Medulla oblongata (tissue), 1 donor: ENCODE measurements around the gene ADAMTS15.
"Not testable (repeated sequence)": the region's sequence is repeated elsewhere in the genome, so short reads cannot be mapped to it uniquely, and the experiment has no call there.

Experiments used
- DNase-seq: peaks from one replicate; pipeline ENCODE4 v3.0.0-alpha.2; 2015; ENCODE audit errors: extremely low spot score

ADAMTS15 gene

DNA sequence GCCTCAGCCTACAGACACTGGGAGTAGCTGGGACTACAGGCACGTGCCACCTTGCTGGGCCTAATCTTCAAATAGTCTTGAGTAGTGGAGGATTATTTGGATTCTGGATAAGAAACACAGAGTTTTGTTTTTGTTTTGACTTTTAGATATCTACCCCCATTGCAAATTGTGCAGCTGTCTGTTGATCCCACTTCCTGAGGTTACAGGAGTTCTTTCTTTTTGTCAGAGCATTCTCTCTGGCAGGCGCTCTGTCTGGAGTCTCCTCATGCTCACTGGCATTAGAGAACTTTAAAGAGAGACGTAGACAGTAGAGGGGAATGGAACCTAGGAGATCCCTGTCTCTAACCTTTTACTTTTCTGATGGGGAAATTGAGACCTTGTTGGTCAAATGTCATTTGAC, 12.3 kb upstream of the ADAMTS15 start:
- DNase-seq, result no peak

DNA sequence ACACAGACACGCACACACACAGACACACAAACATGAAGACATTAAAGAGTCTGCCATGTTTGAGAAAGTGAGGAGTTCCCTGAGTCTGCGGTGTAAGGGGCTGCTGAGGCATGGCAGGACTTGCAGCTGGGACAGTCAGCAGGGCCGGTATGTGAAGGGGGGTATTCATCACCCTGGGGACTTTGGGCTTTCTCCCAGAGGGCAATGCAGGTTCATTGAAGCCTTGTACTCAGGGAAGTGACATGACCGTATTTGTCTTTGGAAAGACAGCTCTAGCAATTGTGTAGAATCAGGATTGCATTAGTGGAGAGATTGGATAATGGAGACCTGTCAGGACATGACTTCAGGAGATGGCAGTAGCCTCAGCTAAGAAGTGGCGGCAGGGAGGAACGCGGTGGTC, 10.6 kb upstream of the ADAMTS15 start:
- no peak for DNase-seq

DNA sequence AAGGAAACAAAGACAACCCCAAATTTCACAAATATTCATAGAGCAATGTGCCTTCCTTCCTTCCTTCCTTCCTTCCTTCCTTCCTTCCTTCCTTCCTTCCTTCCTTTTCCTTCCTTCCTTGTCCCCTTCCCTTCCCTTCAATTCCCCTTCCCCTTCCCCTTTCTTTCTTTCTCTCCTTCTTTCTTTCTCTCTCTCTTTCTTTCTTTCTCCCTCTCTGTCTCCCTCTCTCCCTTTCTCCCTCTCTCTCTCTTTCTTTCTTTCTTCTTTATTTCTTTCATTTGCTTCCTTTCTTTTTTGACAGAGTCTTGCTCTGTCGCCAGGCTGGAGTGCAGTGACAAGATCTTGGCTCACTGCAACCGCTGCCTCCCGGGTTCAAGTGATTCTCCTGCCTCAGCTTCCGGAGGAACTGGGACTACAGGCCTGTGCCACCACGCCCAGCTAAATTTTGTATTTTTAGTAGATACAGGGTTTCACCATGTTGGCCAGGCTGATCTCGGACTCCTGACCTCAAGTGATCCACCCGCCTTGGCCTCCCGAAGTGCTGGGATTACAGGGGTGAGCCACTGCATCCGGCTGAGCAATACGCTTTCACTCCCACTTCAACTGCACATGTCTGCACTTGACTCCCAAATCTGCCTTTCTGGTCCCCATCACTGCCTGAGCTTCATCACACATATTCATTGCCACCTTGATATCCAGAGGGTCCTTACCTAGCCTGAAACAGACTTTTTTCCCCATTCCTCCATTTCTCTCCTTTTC, 9.9 kb upstream of the ADAMTS15 start:
- DNase-seq, result not testable (repeated sequence)

DNA sequence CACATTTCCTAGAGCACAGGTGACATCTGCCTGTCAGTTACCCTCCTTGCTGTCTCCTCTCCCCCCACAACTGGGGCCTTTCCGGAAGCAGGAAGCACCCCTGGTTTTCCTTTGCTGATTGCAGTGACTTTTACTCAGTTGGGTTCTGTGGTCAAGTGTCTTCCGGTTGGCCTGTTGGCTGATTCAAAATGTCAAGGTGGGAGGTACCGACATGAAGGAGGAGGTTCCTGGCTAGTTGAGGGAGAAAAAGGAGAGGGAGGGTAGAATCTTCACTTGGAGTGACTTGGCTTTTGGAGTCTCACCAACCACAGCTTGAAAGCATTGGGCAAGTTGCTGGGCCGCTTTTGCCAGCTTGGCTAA, 9.3 kb upstream of the ADAMTS15 start:
- DNase-seq, result no peak

DNA sequence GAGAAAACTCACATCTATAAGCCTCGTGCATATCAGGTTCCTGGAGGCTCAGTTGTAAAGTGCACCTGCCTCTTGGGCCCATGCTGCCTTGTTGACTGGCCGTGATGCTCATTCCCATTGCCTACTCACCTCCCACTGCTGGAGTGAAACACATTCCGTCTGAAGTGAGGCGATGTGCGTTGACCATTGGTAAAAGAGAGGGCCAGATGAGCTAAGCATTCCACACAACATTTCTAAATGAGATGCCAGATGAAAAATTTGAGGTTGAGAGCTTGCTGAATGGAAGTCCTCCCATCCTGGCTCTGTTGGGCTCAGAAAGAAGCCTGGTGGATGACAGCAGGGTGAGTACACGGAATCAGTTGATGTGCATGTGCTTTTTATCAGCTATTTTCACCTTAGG, 8.6 kb upstream of the ADAMTS15 start:
- no peak for DNase-seq

DNA sequence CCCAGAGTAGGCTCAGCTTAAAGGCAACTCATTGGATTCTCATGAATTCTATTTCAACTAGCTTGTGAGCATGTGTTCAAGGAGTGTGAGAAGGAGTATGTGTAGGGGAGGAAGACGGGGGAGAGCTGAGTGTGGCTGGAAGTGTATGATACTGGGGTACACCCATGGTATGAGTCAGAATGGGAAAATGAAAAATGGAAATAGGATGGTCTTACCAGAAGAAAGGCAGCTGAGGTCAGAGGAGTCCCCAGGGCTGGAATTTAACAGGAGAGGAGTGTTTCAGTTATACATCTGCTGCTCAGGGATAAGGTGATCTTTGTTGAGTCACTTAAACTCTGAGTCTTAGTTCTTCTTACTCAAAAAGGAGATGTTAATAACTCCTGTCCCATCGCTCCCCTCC, 6.7 kb upstream of the ADAMTS15 start:
- DNase-seq, result no peak

DNA sequence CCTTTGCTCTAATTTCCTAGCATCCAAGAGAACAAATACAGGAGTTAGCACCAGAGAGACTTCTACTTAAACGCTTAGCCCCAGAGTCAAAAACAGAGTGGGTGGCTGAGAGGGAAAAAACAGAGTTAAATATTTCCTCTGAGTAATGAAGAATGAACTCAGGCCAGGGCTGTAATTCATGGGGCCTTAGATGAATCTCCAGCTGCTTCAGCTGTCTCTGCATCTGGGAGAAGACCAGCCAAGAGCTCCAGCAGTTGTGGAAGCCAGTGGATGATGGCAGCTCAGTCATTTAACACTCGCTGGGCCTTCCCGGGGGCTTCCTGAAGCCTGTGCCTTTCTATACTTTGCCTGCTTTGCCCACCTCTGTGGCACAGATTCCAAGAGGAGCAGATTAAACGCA, 5.7 kb upstream of the ADAMTS15 start:
- no peak for DNase-seq

DNA sequence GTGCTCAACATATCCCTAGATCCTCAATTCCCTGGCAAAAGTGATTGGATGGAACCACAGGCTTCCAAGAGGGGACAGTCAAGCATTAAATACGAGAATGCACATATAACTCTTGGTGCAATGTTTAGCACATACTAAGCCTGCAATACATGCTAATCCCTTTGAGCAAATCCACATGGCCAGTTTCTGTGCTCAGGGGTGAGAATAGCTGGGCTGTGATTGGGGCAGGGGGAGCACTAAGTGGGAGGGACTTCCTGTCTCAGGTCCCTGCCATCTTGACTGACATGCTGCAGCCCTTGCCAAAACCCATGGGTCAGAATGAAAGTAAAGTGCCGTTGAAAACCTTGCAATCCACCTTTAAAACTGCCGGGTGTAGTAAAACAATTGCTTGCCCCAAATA, 2.7 kb upstream of the ADAMTS15 start:
- DNase-seq, result no peak

DNA sequence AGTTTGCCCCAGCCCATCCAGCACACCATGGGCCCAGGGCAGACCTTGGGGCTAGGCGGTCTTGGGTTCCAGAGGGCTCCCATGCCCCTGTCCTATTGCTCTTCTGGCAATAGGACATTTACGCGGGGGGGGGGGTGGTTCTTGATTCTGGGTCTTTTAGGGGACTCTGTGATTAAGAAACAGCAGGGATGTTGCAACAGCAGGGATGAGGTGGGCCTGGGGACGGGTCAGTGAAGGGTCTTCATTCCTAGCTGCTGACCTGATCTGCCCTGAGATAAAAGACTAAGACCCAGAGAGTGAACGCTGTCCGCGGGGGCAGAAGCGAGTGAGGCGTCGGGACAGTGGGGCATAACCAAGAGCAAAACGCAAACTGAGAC, 418 bp upstream of the ADAMTS15 start:
- no peak for DNase-seq

DNA sequence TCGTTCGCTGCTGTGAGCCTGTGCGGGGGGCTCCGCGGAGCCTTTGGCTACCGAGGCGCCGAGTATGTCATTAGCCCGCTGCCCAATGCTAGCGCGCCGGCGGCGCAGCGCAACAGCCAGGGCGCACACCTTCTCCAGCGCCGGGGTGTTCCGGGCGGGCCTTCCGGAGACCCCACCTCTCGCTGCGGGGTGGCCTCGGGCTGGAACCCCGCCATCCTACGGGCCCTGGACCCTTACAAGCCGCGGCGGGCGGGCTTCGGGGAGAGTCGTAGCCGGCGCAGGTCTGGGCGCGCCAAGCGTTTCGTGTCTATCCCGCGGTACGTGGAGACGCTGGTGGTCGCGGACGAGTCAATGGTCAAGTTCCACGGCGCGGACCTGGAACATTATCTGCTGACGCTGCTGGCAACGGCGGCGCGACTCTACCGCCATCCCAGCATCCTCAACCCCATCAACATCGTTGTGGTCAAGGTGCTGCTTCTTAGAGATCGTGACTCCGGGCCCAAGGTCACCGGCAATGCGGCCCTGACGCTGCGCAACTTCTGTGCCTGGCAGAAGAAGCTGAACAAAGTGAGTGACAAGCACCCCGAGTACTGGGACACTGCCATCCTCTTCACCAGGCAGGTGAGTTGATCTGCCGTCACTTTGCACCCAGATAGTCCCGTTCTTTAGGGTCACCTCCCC, 1.0 kb downstream of the ADAMTS15 start:
- no peak for DNase-seq

DNA sequence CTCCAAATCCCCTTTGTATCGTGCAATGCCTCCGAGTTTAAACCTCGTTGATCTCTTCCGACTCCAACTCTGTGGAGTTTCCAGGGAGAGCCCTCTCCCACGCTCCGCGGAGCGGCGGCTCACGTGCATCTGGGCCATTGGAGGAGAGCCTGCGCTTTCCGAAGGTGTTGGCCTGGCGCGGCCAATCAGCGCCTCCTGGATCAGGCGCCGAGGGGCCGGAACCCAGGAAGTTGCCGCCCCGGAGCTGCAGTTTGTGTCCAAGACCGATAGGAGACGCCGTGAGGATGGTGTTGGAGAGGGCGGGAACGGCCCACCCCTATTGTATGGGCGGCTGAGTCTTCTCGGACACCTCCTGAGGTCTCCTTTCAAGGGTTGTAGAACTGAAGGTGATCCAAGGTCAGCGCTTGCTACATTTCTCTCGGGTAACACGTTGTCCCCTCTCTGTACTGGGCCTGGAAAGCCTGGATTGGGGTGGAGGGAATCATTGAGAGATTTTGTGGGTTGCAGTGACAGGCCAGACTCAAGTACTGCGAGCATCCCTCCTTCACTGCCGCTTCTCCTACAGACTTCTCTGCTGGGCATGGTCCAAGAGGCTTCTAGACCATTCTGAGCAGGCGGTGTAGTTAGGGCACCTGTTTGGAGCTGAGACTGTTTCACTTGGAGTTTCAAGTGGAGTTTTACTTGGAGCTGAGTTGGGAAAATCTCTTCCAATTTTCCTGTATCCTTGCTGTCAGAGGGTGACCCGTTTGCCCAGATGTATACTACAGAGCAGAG, 1.7 kb downstream of the ADAMTS15 start:
- peak; percentile 32 for DNase-seq

DNA sequence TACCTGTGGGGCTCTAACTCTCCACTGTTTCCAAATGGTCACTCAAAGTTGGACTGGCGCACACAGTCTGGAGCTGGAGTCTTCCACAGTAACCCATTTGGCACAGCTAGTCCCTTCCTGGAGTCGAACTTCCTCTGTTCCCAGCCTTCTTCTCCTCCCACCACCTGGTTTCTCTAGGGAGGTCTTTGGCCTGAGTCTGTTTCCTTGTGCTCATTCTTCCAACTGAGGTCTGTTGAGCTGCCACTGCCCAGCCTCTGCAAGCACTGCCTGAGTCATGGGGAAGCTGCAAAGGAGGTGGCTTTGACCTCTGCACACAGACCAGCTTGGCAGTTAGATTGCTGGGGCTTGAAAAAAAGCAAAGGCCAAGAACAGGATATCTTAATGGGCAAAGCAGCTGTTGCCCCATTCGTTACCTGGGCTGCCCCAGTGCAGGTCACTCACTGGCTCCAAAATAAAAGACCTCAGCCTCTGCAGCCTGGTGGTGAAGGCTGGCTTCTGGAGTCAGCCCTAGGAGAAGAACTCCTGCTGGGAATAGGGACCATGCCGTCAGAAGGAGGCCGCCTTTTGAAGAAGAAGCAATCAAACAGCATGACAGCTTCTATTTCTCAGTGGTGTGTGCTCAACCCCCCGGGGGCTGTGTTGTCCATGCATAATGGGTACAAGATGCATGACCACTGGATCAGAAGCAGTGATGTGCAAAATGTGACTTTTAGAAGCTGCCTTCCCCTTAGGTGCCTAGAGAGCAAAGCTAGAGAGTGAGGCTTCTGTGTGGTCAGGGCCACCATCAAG, 3.0 kb downstream of the ADAMTS15 start:
- DNase-seq, result no peak

DNA sequence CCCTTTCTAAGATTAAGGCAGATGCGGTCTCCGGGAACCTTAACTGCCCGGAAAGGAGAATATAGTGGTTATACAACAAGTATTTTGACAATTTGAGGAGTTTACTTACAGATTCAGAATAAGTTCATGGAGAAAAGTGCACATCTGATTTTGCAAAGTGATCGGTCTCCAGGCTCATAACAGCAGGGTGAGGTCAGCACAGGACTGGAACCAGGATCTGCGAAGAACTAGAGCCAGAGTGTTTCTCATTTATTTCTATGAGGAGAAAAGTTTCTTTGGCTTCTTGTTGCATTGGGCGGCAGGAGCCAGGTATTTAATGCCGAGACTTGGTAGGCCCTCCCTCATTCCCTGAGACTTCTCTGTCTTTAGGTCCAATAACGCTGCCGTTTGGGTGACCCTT, 3.7 kb downstream of the ADAMTS15 start:
- DNase-seq, result no peak

DNA sequence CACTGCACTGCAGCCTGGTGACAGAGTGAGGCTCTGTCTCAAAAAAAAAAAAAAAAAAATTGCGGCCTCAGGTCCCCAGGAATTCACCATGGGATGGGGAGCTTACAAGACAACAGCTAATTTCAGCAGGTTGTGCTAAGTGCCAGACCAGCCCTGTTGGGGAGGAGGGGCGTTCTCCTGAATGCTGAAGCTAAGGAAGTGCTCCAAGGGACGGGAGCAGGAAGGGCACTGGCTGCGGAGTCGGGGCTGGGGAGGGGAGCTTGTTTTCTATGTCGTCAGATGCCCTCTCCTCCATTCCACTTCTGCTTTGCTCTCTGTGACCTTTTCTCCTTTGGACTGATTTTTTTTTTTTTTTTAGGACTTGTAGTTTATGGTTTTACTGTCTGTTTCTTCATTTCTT, 4.5 kb downstream of the ADAMTS15 start:
- no peak for DNase-seq

DNA sequence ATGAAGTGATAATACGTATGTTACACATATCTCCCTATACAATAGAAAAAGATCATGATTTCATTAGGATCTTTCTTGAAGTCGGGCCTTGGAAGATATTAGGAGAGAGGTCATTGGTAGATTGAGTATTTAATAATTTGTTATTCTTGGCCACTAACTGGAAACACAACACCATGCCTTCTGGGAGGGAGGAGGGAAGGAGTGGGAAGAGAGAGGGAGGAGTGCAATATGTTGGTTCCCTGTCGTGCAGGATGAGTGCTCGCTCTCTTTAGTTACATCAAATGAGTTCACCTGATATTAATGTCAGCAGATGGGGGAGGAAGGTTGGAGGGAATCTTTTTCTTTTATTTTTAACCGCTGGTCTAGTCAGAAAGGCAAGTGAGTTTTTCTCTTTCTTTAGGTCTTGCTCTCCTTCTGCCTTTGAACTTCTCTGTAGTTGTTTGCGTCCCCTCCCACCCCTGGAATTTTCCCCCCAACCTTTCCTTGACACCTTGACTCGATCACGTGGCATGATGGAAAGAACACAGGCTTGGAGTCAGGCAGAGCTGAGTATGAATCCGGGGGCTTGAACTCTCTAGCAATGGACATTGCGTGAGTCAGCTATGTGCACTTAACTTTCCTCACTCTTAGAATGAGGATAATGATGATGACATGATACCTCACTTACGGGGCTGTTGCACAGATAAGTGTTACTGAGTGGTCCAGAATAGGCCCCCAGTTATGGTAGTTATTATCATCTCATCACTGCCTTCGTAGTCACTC, 6.2 kb downstream of the ADAMTS15 start:
- DNase-seq, result no peak

DNA sequence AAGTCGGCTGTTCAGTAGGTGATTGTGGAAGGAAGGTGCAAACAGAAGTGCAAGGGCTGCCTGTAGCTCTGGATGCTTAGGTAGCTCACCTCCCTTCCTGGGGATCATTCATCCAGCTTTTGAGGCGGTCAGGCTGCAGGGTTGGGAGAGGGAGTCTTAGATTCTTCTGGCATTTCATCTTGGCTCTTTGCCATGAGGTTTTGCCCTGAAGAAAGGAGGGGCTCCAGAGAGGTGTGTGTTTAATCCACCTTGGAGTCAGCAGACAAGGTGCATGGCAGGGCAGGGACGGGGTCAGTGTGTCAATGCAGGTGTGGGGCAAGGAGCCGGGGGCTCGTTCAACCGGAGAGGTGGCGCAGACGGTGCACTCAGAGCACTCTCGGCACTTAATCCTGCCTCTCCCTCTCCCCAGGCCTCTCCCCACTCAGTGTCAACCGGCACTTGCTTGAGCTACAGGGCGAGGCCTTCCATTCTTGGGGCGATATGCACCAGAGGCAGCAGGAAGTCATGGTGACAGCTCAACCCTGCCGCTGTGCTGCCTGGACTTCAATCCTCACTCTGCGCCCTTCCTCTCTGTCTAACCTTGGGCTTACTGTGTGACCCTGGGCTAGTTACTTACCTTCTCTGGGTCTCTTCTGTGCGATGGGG, 7.2 kb downstream of the ADAMTS15 start:
- DNase-seq, result no peak

DNA sequence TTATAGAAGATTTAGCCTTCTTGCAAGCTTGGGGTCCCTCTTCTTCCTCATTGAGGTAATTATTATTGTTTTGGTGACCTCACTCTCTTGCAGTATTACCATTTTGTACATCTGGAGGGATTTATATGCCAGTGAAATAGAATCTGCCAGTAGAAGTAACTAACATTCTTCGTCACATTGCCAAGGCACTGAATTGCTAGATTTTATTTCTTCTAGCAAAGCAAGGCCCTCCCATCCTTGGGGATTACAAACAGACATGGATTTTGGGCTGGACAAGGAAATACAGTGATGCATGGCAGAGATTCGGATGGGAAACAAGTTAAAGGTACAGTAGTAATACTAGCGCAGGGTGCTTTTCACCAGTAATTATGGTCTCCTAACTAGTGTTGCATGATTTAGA, 7.8 kb downstream of the ADAMTS15 start:
- DNase-seq, result no peak

DNA sequence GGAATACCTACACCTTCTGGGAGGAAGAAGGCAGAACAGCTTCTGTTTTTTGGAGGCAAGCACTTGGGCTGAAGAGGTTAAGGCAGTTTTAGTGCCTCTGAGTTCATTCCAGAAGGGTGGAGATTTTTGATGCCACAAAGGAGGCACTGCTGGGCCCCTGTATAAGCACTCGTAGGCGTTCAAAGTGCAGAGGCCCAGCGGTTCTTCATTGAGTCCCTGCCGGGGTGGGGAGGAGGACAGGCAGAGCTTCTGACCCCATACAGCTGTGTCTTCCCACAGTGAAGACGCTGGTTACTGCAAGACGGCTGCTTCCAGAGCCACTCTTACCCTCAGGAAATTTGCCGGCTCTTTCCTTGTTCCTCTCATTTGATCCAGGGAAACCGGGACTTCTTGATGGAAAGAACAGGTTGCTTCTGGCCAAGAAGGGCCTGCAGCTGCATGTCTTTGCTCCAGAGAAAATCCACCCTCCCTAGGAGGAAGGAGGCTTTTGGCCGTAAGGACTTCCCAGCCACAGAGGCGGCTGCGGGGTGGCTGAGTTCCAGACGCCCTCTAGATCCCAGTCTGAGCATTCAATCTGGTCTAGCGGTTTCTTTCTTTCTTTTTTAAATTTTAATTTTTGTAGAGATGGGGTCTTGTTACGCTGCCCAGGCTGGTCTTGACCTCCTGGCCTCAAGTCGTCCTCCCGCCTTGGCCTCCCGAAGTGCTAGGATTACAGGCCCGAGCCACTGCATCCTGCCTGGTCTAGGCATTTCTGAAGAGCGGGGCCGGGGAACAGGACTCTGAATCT, 9.4 kb downstream of the ADAMTS15 start:
- DNase-seq, result no peak

DNA sequence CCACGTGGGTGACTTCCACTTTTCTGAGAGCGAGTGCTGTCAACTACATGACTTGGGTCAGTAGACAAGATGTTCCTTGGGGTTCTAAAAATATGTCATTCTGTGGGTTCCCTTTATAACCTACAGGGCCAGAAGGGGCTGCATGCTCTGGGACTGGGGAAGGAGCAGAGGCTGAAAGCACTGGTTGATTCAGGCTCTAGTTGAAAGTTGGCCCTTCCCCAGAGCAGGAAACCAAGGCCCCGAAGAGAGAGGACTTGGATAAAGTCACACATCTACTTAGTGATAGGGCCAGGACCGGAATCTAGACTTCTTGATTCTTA, 9.9 kb downstream of the ADAMTS15 start:
- DNase-seq, result peak; percentile 41

DNA sequence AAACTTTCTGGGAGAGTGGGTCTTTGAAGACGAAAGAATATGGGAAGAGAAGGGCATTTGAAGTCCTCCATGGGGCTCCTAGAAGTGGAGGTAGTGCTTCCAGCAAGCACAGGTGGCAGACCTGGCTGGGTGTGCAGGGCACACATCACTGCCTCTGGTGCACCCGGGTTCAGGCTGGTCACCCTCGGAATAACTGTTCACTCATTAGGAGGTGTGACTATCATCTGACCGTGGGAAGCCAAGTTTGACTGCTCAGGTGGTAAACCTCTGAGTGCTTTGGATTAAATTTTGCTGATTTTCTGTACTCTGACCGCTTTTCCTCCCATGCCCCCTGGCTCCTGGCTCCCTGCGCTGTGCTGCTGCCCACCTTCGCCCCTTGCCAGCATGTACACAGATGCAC, 11.1 kb downstream of the ADAMTS15 start:
- no peak for DNase-seq
